HG03378 (cell line): Measurements from ENCODE around the gene FBXW7.
"Not testable (repeated sequence)": the region's sequence is repeated elsewhere in the genome, so short reads cannot be mapped to it uniquely, and the experiment has no call there.

ENCODE experiments used
- ATAC-seq: cut with Tn5 transposase; IDR thresholded peaks from one replicate; pipeline ENCODE4 v1.9.1; 2021; ENCODE audit warnings: mild to moderate bottlenecking, moderate library complexity; ENCODE audit not compliant: unreplicated experiment

FBXW7 gene

DNA sequence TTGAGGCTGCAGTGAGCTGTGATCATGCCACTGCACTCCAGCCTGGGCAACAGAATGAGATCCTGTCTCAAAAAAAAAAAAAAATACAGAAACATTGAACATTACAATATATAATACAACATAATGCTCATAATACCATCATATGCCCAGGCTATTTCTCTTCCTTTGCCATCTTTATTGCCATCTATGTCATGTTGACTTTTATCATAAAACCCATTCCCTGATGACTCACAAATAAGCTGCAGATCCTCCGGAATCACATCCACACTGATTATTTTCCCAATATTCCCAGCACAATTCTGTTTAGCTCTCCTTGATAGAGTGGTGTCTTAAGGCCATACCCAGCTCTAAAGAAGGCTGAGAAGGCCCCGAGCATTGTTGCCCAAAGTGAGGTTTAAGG, 9.2 kb upstream of the FBXW7 start:
- ATAC-seq: no peak

- ATAC-seq: not testable (repeated sequence)
Observed at GRCh38 chr4:152544533-152544932, 8.6 kb upstream of the FBXW7 start.

GRCh38 chr4:152540941-152541340, 5.0 kb upstream of the FBXW7 start:
- no peak for ATAC-seq

DNA sequence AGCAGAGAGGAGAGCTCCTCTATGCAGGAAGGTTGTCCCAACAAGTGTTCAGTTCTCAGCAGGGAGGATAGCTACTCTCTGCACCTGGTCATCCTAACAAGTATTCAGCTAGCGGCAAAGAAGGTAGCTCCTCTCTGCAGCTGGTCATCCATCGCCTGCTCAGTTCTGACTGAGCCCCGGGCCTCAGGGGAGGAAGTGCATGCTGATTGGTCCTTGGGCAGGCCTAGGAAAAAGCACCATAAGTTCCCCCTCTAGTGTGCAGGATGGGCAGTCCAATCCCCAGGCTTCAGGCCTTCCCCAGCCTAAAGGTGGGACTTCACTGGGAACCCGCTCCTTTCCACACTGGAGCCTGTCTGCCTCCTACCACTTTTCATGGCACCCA, 4.4 kb upstream of the FBXW7 start:
- ATAC-seq: peak; percentile 33

DNA sequence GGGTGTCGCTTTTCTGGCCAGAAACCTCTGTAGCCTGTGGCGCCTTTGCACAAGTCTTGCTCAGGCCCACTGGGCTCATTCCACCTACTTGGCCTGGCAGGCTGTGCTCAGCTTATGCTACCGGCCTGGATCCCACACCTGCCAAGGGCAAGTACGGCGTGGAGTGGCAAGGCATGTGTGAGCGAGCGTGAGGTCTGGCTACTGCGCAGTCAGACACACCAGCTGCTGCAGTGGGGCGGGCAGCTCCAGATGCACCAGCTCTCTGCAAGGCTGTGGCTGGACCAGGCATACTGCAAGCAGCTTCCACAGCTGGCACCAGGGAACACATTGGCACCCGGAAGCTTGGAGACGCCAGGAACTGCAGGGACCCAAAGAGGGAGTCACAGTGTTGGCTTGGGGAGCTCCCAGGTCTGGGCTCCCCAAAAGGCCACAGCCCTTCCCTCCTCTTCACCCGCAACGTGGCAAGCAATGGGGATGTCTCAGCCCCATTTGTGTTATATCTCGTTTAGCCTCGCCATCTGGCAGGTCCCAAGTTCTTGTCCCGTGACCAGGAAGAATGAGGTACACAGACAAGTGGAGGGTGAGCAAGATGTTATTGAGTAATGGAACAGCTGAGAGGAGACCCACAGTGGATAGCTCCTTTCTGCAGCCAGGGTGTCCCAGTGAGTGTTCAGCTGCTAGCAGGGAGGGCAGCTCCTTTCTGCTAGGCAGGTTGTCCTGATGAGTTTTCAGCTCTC, 3.8 kb upstream of the FBXW7 start:
- ATAC-seq: no peak

DNA sequence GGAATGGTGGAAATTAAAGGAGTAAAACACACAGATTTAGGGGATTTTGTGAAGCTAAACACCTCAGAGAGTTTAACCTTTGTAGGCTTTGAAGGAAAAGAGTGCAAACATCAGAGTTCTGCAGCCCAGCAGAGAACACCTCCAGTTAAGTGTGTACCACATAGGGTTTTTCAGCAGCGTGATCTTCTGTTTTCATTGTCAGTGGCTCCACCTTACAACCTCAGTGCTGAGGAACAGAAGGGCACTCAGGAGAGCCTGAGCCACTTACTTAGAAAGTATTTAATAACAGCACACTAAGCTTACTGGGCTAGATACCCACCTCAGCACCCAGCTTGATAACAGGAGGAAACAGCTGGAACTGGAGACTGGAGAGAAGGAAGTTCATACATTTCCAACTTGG, 2.0 kb upstream of the FBXW7 start:
- ATAC-seq: no peak

- peak; percentile 37 for ATAC-seq
Observed at GRCh38 chr4:152536545-152537182, 772 bp upstream of the FBXW7 start.

GRCh38 chr4:152535360-152535902, 461 bp downstream of the FBXW7 start:
- peak; percentile 3 for ATAC-seq

GRCh38 chr4:152534541-152535359, 1.1 kb downstream of the FBXW7 start:
- ATAC-seq: no peak

GRCh38 chr4:152531479-152531878, 4.4 kb downstream of the FBXW7 start:
- ATAC-seq: no peak

GRCh38 chr4:152530600-152530999, 5.3 kb downstream of the FBXW7 start:
- ATAC-seq: no peak

DNA sequence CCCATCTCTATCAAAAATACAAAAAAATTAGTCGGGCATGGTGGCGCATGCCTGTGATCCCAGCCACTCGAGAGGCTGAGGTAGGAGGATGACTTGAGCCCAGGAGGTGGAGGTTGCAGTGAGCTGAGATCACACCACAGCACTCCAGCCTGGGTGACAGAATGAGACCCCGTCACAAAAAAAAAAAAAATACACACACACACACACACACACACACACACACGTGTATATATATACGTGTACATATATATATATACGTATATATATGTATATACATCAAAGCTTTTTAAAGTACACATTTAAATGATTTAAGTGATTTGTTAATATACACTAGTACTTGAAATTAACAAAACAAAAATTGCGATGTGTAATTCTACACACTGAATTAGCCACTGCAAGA, 6.0 kb downstream of the FBXW7 start:
- ATAC-seq: no peak

- no peak for ATAC-seq
Observed at GRCh38 chr4:152528060-152528459, 7.8 kb downstream of the FBXW7 start.

DNA sequence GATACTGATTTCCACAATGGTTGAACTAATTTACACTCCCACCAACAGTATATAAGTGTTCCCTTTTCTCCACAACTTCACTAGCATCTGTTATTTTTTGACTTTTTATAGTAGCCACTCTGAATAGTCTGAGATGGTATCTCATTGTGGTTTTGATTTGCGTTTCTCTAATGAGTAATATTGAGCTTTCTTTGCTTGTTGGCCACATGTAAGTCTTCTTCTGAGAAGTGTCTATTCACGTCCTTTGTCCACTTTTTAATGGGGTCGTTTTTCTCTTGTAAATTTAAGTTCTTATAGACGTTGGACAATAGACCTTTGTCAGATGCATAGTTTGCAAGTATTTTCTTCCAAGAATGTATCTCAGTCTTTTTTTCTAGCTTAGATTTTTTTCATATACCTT, 10.0 kb downstream of the FBXW7 start:
- peak; percentile 65 for ATAC-seq

- ATAC-seq: no peak
Observed at GRCh38 chr4:152524427-152524826, 11.5 kb downstream of the FBXW7 start.

- ATAC-seq: no peak
Observed at GRCh38 chr4:152523731-152524130, 12.2 kb downstream of the FBXW7 start.

DNA sequence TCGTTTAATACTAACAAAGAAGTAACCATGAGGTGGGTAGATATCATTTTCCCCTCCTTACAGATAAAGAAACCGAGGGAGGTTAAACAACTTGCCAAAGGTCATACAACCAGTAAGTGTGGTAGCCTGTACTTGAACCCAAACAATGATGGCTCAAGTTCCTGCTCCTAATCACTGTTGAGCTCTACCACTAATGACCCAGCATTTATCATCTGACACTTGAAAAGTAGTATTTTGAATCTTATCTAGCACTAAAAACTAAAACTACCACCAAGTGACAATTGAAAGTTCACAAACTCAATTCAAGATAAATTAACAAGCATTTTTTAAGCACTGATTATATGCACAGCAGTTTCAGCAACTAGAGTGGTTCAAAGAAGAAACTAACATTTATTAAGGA, 13.1 kb downstream of the FBXW7 start:
- ATAC-seq: no peak

- no peak for ATAC-seq
Observed at GRCh38 chr4:152522245-152522644, 13.6 kb downstream of the FBXW7 start.

DNA sequence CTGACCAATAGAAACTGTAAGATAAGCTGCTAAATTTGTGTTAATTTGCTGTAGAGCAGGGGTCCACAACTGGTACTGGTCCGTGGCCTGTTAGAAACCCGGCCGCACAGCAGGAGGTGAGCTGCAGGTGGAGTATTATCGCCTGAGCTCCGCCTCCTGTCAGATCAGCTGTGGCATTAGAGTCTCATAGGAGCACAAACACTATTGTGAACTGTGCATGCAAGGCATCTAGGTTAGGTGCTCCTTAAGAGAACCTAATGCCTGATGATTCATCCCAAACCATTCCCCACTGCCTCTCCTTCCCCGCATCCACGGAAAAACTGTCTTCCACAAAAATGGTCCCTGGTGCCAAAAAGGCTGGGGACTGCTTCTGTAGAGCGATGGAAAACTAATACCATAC, 19.7 kb downstream of the FBXW7 start:
- no peak for ATAC-seq

GRCh38 chr4:152515678-152516077, 20.2 kb downstream of the FBXW7 start:
- ATAC-seq: no peak

DNA sequence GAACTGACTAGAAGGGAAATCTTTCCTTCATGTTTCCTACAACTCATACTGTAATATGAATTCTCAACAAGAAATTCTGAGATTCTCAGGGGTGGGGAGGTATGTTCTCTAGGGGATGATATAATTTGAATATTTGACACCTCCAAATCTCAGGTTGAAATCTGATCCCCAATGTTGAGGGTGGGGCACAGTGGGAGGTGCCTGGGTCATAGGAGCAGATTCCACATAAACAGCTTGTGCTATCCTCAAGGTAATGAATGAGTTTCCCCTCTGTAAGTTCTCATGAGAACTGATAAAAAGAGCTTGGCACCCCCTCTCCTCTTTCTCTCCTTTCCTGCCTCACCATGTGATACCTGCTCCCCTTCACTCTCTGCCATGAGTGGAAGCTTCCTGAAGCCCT, 21.5 kb downstream of the FBXW7 start:
- ATAC-seq: no peak

DNA sequence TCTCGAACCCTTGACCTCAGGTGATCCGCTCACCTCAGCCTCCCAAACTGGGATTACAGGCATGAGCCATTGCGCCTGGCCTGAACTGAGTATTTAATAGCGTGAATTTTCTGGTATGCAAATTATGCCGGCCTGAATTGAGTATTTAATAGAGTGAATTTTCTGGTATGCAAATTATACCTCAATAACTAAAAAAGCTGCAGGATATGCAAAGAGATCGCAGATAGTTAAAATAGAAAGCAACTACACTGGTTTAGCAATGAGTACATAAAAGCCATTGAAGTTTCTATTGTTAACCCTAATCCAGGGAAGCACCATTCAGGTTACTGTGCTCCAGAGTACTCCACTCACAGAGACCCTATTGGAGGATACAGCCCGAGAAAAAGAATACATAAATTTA, 22.8 kb downstream of the FBXW7 start:
- ATAC-seq: no peak
